MCF 10A (cell line): ENCODE data around the gene SOBP. TPM values are rescaled to one million over a fixed set of nuclear protein-coding genes. Genes with fewer than 3 reads are reported as not detected.

ENCODE experiments used
- BruUV-seq: library from RNA; stranded (reverse); fragments of 400-500 nt; replicated peaks from 2 replicates; lab custom pipeline; 2021; lab: Mats Ljungman, UMichigan
- CTCF ChIA-PET: fragments of 300-600 bp; sonication (Branson Sonifier 250); formaldehyde crosslinking; extraction: SDS; loops from one replicate; lab custom pipeline; 2021; ENCODE audit warnings: antibody characterized with exemption, inconsistent platforms; lab: Yijun Ruan, JAX
- POLR2A ChIA-PET: fragments of 300-600, 350-650 bp; sonication (Branson Sonifier 250); formaldehyde crosslinking; extraction: SDS; loops from one replicate; lab custom pipeline; 2020; ENCODE audit warnings: antibody characterized with exemption, inconsistent platforms; lab: Yijun Ruan, JAX
- DNase-seq: peaks from one replicate; pipeline ENCODE4 v3.0.0-alpha.2; 2018; ENCODE audit not compliant: unreplicated experiment
- H3K27ac Mint-ChIP-seq: one replicate; pipeline ENCODE4 v1.8.0; 2022; ENCODE audit warnings: mild to moderate bottlenecking, low read depth, mixed read lengths; ENCODE audit not compliant: unreplicated experiment
- H3K27me3 Mint-ChIP-seq: one replicate; pipeline ENCODE4 v1.8.0; 2022; ENCODE audit warnings: mixed read lengths; ENCODE audit not compliant: insufficient read depth, unreplicated experiment
- H3K36me3 Mint-ChIP-seq: one replicate; pipeline ENCODE4 v1.8.0; 2022; ENCODE audit warnings: mild to moderate bottlenecking, moderate library complexity, mixed read lengths; ENCODE audit not compliant: insufficient read depth, unreplicated experiment
- H3K4me1 Mint-ChIP-seq: one replicate; pipeline ENCODE4 v1.8.0; 2022; ENCODE audit warnings: mixed read lengths; ENCODE audit not compliant: insufficient read depth, unreplicated experiment
- H3K4me3 Mint-ChIP-seq: one replicate; pipeline ENCODE4 v1.8.0; 2022; ENCODE audit warnings: mild to moderate bottlenecking, moderate library complexity, mixed read lengths; ENCODE audit not compliant: unreplicated experiment
- H3K9me3 Mint-ChIP-seq: one replicate; pipeline ENCODE4 v1.8.0; 2022; ENCODE audit warnings: mixed read lengths; ENCODE audit not compliant: unreplicated experiment
- intact Hi-C: fragments of 100-400 bp; cut with micrococcal nuclease; formaldehyde crosslinking; loops from 2 replicates; pipeline ENCODE4 v1.14.1; 2022
- total RNA-seq: library from RNA; stranded (reverse); gene quantifications from 2 replicates; pipeline ENCODE4 v1.2.3, GENCODE V29; 2022
- TF ChIP-seq, protein P1 (sequence below): fragments of 200-600 bp; IDR thresholded peaks from one replicate; pipeline ENCODE4 v1.8.0; 2022; ENCODE audit warnings: antibody characterized with exemption, mild to moderate bottlenecking; ENCODE audit not compliant: unreplicated experiment

Gene SOBP
- total RNA-seq, 1 experiment from 2014 or later: 0.21 TPM

- intact Hi-C loops: no loop called here
- Mint-ChIP-seq H3K9me3 (no peaks in the 10 kb centered on the region), H3K4me1 (peaks cover 5% of the 10 kb centered on the region), H3K27ac (no peak overlapping the region), H3K27me3 (peaks cover 30% of the 10 kb centered on the region), H3K36me3 (no peaks in the 10 kb centered on the region), H3K4me3 (no peak overlapping the region)
- POLR2A ChIA-PET: interaction anchor here (0.7 to 1.2 kb wide), 2 partner anchors 9 to 289 kb away, joined by 3 to 5 read pairs; no protein-coding TSS in a partner anchor
- DNase-seq: peak; percentile 19
- BruUV-seq: no TSS peak
- CTCF ChIA-PET: interaction anchor here (0.5 kb wide), 1 partner anchor 11 kb away, joined by 6 read pairs; no protein-coding TSS in a partner anchor
- TF ChIP-seq, protein P1, sequence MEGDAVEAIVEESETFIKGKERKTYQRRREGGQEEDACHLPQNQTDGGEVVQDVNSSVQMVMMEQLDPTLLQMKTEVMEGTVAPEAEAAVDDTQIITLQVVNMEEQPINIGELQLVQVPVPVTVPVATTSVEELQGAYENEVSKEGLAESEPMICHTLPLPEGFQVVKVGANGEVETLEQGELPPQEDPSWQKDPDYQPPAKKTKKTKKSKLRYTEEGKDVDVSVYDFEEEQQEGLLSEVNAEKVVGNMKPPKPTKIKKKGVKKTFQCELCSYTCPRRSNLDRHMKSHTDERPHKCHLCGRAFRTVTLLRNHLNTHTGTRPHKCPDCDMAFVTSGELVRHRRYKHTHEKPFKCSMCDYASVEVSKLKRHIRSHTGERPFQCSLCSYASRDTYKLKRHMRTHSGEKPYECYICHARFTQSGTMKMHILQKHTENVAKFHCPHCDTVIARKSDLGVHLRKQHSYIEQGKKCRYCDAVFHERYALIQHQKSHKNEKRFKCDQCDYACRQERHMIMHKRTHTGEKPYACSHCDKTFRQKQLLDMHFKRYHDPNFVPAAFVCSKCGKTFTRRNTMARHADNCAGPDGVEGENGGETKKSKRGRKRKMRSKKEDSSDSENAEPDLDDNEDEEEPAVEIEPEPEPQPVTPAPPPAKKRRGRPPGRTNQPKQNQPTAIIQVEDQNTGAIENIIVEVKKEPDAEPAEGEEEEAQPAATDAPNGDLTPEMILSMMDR: no peak
These were observed 169.3 kb downstream of the SOBP start for GRCh38 chr6:107658920-107659865.

- ChIA-PET CTCF (no interaction called here), POLR2A (interaction anchor here (1.2 kb wide), 1 partner anchor 11 kb away, joined by 5 read pairs; no protein-coding TSS in a partner anchor)
- Mint-ChIP-seq H3K27ac (no peak overlapping the region), H3K36me3 (no peaks in the 10 kb centered on the region), H3K4me3 (no peak overlapping the region), H3K4me1 (peaks cover 5% of the 10 kb centered on the region), H3K9me3 (no peaks in the 10 kb centered on the region), H3K27me3 (peaks cover 30% of the 10 kb centered on the region)
- TF ChIP-seq, protein P1: no peak
- no TSS peak for BruUV-seq
- intact Hi-C loops: no loop called here
- no peak for DNase-seq
These were observed 170.9 kb downstream of the SOBP start for GRCh38 chr6:107660839-107661238.

DNA sequence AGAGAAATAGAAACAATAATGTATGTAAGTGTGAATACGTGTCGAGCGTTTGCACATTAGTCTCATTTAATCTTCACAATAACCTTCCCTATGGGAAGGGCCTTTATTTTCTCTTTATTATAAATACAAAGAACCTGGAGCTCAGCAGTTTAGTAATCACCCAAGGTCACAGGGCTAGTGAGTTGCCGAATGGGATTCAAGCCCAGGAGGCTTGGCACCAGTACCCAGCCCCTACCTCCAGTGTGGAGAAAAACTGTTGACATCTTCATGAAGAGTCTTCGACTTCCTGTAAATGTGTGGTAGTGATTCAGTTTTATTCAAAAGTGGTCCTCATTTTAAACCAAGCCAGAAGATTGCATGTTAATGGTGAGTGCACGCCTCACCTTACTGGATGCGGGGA lies 171.4 kb downstream of the SOBP start:
- BruUV-seq: no TSS peak
- DNase-seq: no peak
- Mint-ChIP-seq H3K9me3 (no peaks in the 10 kb centered on the region), H3K27me3 (peaks cover 33% of the 10 kb centered on the region), H3K4me3 (no peak overlapping the region), H3K36me3 (no peaks in the 10 kb centered on the region), H3K4me1 (peaks cover 5% of the 10 kb centered on the region), H3K27ac (no peak overlapping the region)
- TF ChIP-seq, protein P1: no peak
- POLR2A ChIA-PET: no interaction called here
- intact Hi-C loops: no loop called here
- CTCF ChIA-PET: interaction anchor here (1.0 kb wide), 1 partner anchor 13 kb away, joined by 5 read pairs; no protein-coding TSS in a partner anchor

DNA sequence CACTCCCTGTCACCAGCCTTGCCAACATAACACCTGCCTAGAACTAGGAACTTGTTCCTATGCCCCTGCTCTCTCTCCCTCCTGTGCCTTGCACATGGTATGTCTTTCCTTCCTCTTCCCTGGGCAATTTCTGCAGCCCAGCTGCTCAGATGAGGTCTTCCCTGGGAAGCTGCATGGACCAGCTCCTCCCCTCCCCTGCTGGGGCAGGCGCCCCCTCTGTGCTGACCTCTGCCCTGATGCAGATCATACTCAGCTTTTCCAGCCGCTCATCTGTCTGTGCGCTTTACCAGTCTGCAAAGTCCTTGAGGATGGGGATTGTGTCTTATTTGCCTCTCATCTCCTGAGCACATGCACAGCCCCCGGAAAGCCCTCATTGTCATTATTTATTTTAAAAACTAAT lies 172.4 kb downstream of the SOBP start:
- Mint-ChIP-seq H3K9me3 (no peaks in the 10 kb centered on the region), H3K4me1 (peaks cover 5% of the 10 kb centered on the region), H3K36me3 (no peaks in the 10 kb centered on the region), H3K4me3 (no peak overlapping the region), H3K27ac (no peak overlapping the region), H3K27me3 (peaks cover 41% of the 10 kb centered on the region)
- TF ChIP-seq, protein P1: no peak
- intact Hi-C loops: no loop called here
- CTCF ChIA-PET: interaction anchor here (0.5 to 0.6 kb wide), 2 partner anchors 350 to 374 kb away, joined by 3 to 4 read pairs; no protein-coding TSS in a partner anchor
- no TSS peak for BruUV-seq
- DNase-seq: no peak
- POLR2A ChIA-PET: no interaction called here
